GM12878 (cell line): Measurements from ENCODE around the gene NDUFB2.

Experiments
- CBFB ChIP-seq: IDR thresholded peaks from 2 replicates; pipeline ENCODE4 v1.6.1; 2016; ENCODE audit warnings: antibody characterized with exemption, low read depth
- CBX5 ChIP-seq: sonication (generic); IDR thresholded peaks from 2 replicates; pipeline ENCODE4 v1.6.1; 2016; ENCODE audit warnings: low read depth, moderate library complexity, mild to moderate bottlenecking, inconsistent platforms
- CREB1 ChIP-seq: IDR thresholded peaks from 2 replicates; pipeline ENCODE4 v1.6.1; 2012; ENCODE audit warnings: low read depth, mild to moderate bottlenecking, inconsistent platforms
- EZH2 ChIP-seq: IDR thresholded peaks from 2 replicates; pipeline ENCODE4 v1.6.1; 2012; ENCODE audit warnings: low read depth, mild to moderate bottlenecking, control low read depth, inconsistent platforms, low read length, borderline replicate concordance; ENCODE audit not compliant: control insufficient read depth
- FOS ChIP-seq: IDR thresholded peaks from 3 replicates; pipeline ENCODE4 v1.6.1; 2011; ENCODE audit warnings: borderline replicate concordance; ENCODE audit not compliant: insufficient read length; ENCODE audit errors: extremely low read depth
- MTA2 ChIP-seq: fragments of 450-650 bp; IDR thresholded peaks from 2 replicates; pipeline ENCODE4 v1.6.1; 2016; ENCODE audit warnings: low read depth, mild to moderate bottlenecking, moderate library complexity
- POLR2AphosphoS2 ChIP-seq: IDR thresholded peaks from 2 replicates; pipeline ENCODE4 v1.6.1; 2011; ENCODE audit warnings: low read depth, mild to moderate bottlenecking, low read length, improper control_type of control experiment, moderate library complexity
- RAD21 ChIP-seq: IDR thresholded peaks from 2 replicates; pipeline ENCODE4 v1.6.1; 2011; ENCODE audit warnings: mild to moderate bottlenecking, low read depth, low read length, moderate library complexity; ENCODE audit not compliant: insufficient read depth
- SIX5 ChIP-seq: IDR thresholded peaks from 2 replicates; pipeline ENCODE4 v1.6.1; 2011; ENCODE audit warnings: mild to moderate bottlenecking, low read depth, low read length, moderate library complexity; ENCODE audit not compliant: severe bottlenecking
- TF ChIP-seq, protein P1 (sequence below), 3 experiments: IDR thresholded peaks in 2 of 3; conservative IDR thresholded peaks in 1 of 3; 2 replicates each; pipeline ENCODE4 v1.5.1; 2011; ENCODE audit warnings: low read depth in 3 of 3, low read length in 3 of 3, mild to moderate bottlenecking in 3 of 3, control low read depth in 2 of 3, moderate library complexity in 2 of 3, inconsistent platforms in 1 of 3, mixed read lengths in 1 of 3; ENCODE audit not compliant: control insufficient read depth in 2 of 3, insufficient read depth in 1 of 3; ENCODE audit errors: extremely low read depth in 1 of 3
- TF ChIP-seq, protein P2 (sequence below): fragments of 450-650 bp; formaldehyde crosslinking; IDR thresholded peaks from 2 replicates; pipeline ENCODE4 v1.4.0; 2020; ENCODE audit warnings: mild to moderate bottlenecking, moderate library complexity
- TF ChIP-seq, protein P3 (sequence below): IDR thresholded peaks from 2 replicates; pipeline ENCODE4 v1.6.1; 2011; ENCODE audit warnings: mild to moderate bottlenecking, low read depth, low read length, moderate library complexity; ENCODE audit not compliant: insufficient replicate concordance

DNA sequence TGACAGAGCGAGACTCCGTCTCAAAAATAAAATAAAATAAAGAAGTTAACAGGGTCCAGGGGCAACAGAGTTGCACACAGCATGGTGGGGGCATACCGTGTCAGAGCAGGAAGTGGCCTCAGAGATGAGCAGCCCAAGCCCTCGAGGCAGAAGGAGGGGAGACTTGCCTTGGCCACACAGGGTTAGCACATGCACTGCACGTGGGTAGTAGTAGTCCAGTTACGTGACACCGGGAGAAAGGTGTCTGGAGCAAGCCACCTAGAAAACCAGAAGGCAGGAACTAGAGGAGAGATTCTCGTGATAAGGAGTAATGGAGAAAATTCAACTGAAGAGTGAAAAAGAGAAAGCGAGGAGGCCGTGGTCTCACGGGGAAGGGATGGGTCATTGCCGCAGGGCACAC, 46.1 kb upstream of the NDUFB2 start:
- TF ChIP-seq SIX5 (no peak), CBX5 (no peak), RAD21 (no peak), EZH2 (no peak), MTA2 (no peak), CREB1 (no peak), CBFB (no peak), POLR2AphosphoS2 (no peak), FOS (no peak)
- TF ChIP-seq, protein P1, sequence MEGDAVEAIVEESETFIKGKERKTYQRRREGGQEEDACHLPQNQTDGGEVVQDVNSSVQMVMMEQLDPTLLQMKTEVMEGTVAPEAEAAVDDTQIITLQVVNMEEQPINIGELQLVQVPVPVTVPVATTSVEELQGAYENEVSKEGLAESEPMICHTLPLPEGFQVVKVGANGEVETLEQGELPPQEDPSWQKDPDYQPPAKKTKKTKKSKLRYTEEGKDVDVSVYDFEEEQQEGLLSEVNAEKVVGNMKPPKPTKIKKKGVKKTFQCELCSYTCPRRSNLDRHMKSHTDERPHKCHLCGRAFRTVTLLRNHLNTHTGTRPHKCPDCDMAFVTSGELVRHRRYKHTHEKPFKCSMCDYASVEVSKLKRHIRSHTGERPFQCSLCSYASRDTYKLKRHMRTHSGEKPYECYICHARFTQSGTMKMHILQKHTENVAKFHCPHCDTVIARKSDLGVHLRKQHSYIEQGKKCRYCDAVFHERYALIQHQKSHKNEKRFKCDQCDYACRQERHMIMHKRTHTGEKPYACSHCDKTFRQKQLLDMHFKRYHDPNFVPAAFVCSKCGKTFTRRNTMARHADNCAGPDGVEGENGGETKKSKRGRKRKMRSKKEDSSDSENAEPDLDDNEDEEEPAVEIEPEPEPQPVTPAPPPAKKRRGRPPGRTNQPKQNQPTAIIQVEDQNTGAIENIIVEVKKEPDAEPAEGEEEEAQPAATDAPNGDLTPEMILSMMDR (IDR thresholded peaks at IDR 0.05 in 2 of 3, conservative IDR thresholded peaks at IDR 0.05 in 1 of 3; ENCODE audit: control insufficient read depth in 2 of 3, extremely low read depth in 1 of 3, insufficient read depth in 1 of 3, low read depth in 3 of 3, low read length in 3 of 3), result no peak
- TF ChIP-seq, protein P2, sequence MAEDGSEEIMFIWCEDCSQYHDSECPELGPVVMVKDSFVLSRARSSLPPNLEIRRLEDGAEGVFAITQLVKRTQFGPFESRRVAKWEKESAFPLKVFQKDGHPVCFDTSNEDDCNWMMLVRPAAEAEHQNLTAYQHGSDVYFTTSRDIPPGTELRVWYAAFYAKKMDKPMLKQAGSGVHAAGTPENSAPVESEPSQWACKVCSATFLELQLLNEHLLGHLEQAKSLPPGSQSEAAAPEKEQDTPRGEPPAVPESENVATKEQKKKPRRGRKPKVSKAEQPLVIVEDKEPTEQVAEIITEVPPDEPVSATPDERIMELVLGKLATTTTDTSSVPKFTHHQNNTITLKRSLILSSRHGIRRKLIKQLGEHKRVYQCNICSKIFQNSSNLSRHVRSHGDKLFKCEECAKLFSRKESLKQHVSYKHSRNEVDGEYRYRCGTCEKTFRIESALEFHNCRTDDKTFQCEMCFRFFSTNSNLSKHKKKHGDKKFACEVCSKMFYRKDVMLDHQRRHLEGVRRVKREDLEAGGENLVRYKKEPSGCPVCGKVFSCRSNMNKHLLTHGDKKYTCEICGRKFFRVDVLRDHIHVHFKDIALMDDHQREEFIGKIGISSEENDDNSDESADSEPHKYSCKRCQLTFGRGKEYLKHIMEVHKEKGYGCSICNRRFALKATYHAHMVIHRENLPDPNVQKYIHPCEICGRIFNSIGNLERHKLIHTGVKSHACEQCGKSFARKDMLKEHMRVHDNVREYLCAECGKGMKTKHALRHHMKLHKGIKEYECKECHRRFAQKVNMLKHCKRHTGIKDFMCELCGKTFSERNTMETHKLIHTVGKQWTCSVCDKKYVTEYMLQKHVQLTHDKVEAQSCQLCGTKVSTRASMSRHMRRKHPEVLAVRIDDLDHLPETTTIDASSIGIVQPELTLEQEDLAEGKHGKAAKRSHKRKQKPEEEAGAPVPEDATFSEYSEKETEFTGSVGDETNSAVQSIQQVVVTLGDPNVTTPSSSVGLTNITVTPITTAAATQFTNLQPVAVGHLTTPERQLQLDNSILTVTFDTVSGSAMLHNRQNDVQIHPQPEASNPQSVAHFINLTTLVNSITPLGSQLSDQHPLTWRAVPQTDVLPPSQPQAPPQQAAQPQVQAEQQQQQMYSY, result no peak
- TF ChIP-seq, protein P3, sequence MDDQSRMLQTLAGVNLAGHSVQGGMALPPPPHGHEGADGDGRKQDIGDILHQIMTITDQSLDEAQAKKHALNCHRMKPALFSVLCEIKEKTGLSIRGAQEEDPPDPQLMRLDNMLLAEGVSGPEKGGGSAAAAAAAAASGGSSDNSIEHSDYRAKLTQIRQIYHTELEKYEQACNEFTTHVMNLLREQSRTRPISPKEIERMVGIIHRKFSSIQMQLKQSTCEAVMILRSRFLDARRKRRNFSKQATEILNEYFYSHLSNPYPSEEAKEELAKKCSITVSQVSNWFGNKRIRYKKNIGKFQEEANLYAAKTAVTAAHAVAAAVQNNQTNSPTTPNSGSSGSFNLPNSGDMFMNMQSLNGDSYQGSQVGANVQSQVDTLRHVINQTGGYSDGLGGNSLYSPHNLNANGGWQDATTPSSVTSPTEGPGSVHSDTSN, result no peak
